GM10266 (cell line): ENCODE data around the gene MON1A.
"Not testable (repeated sequence)": the region's sequence is repeated elsewhere in the genome, so short reads cannot be mapped to it uniquely, and the experiment has no call there.

Experiments used
- DNase-seq: peaks from one replicate; pipeline ENCODE4 v3.0.0; 2012; ENCODE audit errors: extremely low spot score
- CTCF ChIP-seq: IDR thresholded peaks from 2 replicates; pipeline ENCODE4 v1.5.1; 2012; ENCODE audit warnings: mild to moderate bottlenecking, low read depth; ENCODE audit not compliant: control insufficient read depth, insufficient read depth; ENCODE audit errors: missing control alignments

MON1A gene

GRCh38 chr3:49955636-49956035 is 26.0 kb upstream of the MON1A start:
- no peak for TF ChIP-seq CTCF
- DNase-seq: no peak

GRCh38 chr3:49952924-49953323 is 23.3 kb upstream of the MON1A start:
- no peak for TF ChIP-seq CTCF
- DNase-seq: no peak

GRCh38 chr3:49942651-49943050 is 13.0 kb upstream of the MON1A start:
- DNase-seq: no peak
- TF ChIP-seq CTCF: no peak

GRCh38 chr3:49940667-49941249 is 11.1 kb upstream of the MON1A start:
- no peak for TF ChIP-seq CTCF
- DNase-seq: no peak

GRCh38 chr3:49939858-49940666 is 10.5 kb upstream of the MON1A start, which contains the start of gene RBM6:
Gene RBM6, plus strand, starts transcription at chr3:49940150. Its CDS starts 22,492 bp downstream, at chr3:49962642.
- peak; percentile 97 for DNase-seq
- TF ChIP-seq CTCF: no peak

DNA sequence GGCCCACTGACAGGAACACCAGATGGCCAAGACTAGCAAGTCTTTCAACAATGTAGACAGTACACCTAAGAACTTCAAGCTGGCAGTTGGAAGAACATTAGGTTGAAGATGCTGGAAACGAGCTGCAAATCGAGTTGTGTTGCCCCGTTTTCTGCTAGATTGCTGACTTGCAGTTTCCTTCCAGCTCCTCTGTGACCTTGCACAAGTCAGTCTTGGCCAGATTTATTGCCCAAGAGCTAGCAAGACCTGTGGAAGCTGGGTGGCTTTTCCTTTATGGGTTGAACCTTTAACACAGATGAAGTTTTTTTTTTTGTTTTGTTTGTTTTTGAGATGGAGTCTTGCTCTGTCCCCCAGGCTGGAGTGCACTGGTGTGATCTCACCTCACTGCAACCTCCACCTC is 7.5 kb upstream of the MON1A start:
- no peak for TF ChIP-seq CTCF
- no peak for DNase-seq

DNA sequence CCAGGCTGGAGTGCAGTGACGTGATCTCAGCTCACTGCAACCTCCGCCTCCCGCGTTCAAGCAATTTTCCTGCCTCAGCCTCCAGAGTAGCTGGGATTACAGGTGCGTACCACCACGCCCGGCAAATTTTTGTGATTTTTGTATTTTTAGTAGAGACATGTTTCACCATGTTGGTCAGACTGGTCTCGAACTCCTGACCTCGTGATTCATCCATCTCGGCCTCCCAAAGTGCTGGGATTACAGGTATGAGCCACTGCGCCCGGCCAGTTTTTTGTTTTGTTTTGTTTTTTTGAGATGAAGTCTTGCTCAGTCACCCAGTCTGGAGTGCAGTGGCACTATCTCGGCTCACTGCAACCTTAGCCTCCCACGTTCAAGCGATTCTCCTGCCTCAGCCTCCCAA is 2.7 kb upstream of the MON1A start:
- not testable (repeated sequence) for DNase-seq

DNA sequence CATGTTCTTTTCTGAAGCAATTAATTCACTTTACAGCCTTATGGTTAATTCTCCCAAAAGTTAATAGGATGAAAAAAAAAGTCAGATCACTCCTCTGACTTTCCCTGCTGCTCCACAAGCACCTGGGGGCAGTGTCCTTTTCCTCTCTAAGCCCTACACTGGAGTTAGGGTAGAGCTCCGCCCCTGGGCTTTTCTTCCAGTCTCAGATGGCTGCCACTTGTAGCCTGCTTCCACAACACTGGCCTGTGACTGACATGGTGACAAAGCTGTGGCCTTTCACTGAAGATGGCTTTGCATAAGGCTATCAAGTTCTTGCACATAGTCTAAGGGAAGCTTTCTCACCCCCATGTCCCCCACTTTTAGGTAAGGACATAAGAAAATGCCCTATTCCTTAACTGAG is 1.3 kb upstream of the MON1A start:
- no peak for DNase-seq
- no peak for TF ChIP-seq CTCF
